KMS-11 (cell line): ENCODE data around the gene DAB2IP.

Source experiments
- H2AFZ ChIP-seq: fragments of 200-600 bp; sonication (generic); 2 replicates; pipeline ENCODE4 v1.6.1; 2016; ENCODE audit warnings: antibody characterized with exemption, mixed run types, low read depth
- H3K27ac ChIP-seq: fragments of 200-600 bp; sonication (generic); 2 replicates; pipeline ENCODE4 v1.6.1; 2016; ENCODE audit warnings: mild to moderate bottlenecking, mixed run types
- H3K27me3 ChIP-seq: fragments of 200-600 bp; sonication (generic); 2 replicates; pipeline ENCODE4 v1.6.1; 2017; ENCODE audit warnings: mild to moderate bottlenecking, low read depth, mixed run types, moderate library complexity; ENCODE audit not compliant: insufficient read depth
- H3K36me3 ChIP-seq: fragments of 200-600 bp; sonication (generic); 2 replicates; pipeline ENCODE4 v1.6.1; 2017; ENCODE audit warnings: mild to moderate bottlenecking, mixed run types; ENCODE audit not compliant: insufficient read depth
- H3K4me1 ChIP-seq: fragments of 200-600 bp; sonication (generic); 2 replicates; pipeline ENCODE4 v1.6.1; 2016; ENCODE audit warnings: mild to moderate bottlenecking, low read depth, mixed run types; ENCODE audit not compliant: poor library complexity, severe bottlenecking
- H3K4me2 ChIP-seq: fragments of 200-600 bp; sonication (generic); 2 replicates; pipeline ENCODE4 v1.7.0; 2016; ENCODE audit warnings: mild to moderate bottlenecking, mixed run types
- H3K4me3 ChIP-seq: fragments of 200-600 bp; sonication (generic); IDR thresholded peaks from 2 replicates; pipeline ENCODE4 v1.6.1; 2017; ENCODE audit warnings: low read depth, low read length, mixed read lengths; ENCODE audit not compliant: insufficient read depth
- H3K79me2 ChIP-seq: fragments of 200-600 bp; sonication (generic); 2 replicates; pipeline ENCODE4 v1.6.1; 2016; ENCODE audit warnings: low read depth, mixed run types; ENCODE audit not compliant: insufficient read depth
- H3K9ac ChIP-seq: fragments of 200-600 bp; sonication (generic); 2 replicates; pipeline ENCODE4 v1.6.1; 2016; ENCODE audit warnings: mild to moderate bottlenecking, mixed run types
- H4K20me1 ChIP-seq: fragments of 200-600 bp; sonication (generic); 2 replicates; pipeline ENCODE4 v1.6.1; 2016; ENCODE audit warnings: mild to moderate bottlenecking, mixed run types; ENCODE audit not compliant: insufficient read depth
- CTCF ChIP-seq: fragments of 200-600 bp; sonication (generic); conservative IDR thresholded peaks from 2 replicates; pipeline ENCODE4 v1.6.1; 2017; ENCODE audit warnings: low read depth, mild to moderate bottlenecking, antibody characterized with exemption, low read length, moderate library complexity, mixed read lengths

The DAB2IP gene

DNA sequence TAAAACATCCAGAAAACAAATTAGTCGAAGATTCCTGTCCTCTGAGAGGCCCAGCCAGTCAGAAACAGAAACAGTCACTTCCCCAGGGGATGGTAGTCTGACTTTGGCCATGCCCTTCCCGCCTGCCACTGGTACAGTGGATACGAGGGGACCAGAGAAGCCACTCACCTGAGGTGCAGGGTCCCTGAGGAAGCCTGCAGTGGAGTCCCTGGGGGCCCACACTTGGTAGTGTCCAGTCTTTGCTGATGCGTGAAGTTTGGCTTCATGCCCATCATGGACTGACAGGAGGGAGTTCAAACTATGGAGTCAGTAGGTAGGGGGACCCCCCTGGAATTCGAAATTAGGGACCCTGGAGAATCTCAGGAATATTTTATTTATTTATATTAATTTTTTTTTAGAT is 147.5 kb downstream of the DAB2IP start:
- no peaks in the 10 kb centered on the region for H3K27me3 ChIP-seq
- no peak for TF ChIP-seq CTCF
- H3K27ac ChIP-seq = no peak overlapping the region
- no peak overlapping the region for H3K4me3 ChIP-seq
- H2AFZ ChIP-seq = no peak overlapping the region
- H3K4me2 ChIP-seq = no peak overlapping the region
- H3K9ac ChIP-seq = no peak overlapping the region
- no peaks in the 10 kb centered on the region for H3K36me3 ChIP-seq
- no peaks in the 10 kb centered on the region for H3K79me2 ChIP-seq
- H3K4me1 ChIP-seq = no peaks in the 10 kb centered on the region
- H4K20me1 ChIP-seq = no peaks in the 10 kb centered on the region

DNA sequence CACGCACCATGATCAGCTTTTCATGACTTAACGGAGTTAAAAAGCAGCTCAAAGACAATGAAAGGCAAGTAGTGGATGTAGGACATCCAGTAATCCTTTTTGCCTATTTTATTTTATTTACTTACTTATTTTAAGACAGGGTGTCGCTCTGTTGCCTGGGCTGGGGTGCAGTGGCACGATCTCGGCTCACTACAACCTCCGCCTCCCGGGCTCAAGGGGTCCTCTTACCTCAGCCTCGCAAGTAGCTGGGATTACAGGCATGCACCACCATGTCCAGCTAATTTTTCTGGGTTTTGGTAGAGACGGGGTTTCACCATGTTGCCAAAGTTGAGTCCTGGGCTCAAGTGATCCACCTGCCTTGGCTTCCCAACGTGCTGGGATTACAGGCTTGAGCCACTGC is 148.9 kb downstream of the DAB2IP start:
- TF ChIP-seq CTCF = no peak
- Histone ChIP-seq H3K4me1 (no peaks in the 10 kb centered on the region), H4K20me1 (no peaks in the 10 kb centered on the region)

DNA sequence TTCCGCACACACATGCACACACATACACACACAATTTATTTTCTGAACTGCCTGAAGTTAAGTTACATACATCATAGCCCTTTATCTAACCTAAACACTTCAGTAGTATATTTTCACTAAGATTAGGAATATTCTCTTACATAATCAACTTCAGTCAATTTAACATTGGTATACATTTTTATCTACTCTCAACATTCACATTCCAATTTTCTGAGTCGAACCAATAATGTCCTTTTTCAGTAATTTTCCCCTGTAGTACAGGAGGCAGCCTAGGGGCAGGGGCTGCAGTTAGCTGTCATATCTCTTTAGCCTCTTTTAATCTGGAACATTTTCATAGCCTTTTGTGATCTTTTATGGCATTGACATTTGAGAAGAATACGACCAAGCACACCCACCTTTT is 150.1 kb downstream of the DAB2IP start:
- no peaks in the 10 kb centered on the region for H3K27me3 ChIP-seq
- no peaks in the 10 kb centered on the region for H3K36me3 ChIP-seq
- H2AFZ ChIP-seq = no peak overlapping the region
- no peak for TF ChIP-seq CTCF
- no peak overlapping the region for H3K4me3 ChIP-seq
- H4K20me1 ChIP-seq = no peaks in the 10 kb centered on the region
- H3K4me1 ChIP-seq = no peaks in the 10 kb centered on the region
- no peak overlapping the region for H3K27ac ChIP-seq
- no peaks in the 10 kb centered on the region for H3K79me2 ChIP-seq
- H3K9ac ChIP-seq = no peak overlapping the region
- no peak overlapping the region for H3K4me2 ChIP-seq

More for the DNA sequence above, 148.9 kb downstream of the DAB2IP start:
- Histone ChIP-seq H3K9ac (no peak overlapping the region), H2AFZ (no peak overlapping the region), H3K4me3 (no peak overlapping the region), H3K27ac (no peak overlapping the region), H3K27me3 (no peaks in the 10 kb centered on the region), H3K79me2 (no peaks in the 10 kb centered on the region), H3K36me3 (no peaks in the 10 kb centered on the region), H3K4me2 (no peak overlapping the region)

DNA sequence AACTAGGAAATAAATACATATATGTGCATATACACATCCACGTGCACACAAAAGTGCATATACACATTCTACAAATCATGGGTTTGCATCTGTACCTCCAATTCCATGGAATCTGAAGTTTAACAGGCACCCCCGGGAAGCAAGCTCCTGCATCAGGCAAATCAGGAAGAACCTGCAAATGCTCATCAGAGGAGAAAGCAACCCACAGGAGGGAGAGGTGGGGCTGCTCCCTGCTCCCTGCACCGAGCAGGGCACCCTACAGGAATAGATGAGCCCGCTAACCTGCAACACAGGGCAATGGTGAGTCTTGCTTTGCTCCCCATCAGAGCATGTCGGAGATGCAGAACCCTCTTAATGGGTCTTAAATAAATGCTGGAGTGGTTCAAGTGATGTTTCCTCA is 151.3 kb downstream of the DAB2IP start:
- no peaks in the 10 kb centered on the region for H4K20me1 ChIP-seq
- no peak overlapping the region for H2AFZ ChIP-seq
- no peak overlapping the region for H3K4me3 ChIP-seq
- no peaks in the 10 kb centered on the region for H3K27me3 ChIP-seq
- no peak overlapping the region for H3K4me2 ChIP-seq
- TF ChIP-seq CTCF = no peak
- H3K36me3 ChIP-seq = no peaks in the 10 kb centered on the region
- no peak overlapping the region for H3K27ac ChIP-seq
- no peaks in the 10 kb centered on the region for H3K4me1 ChIP-seq
- no peak overlapping the region for H3K9ac ChIP-seq
- no peaks in the 10 kb centered on the region for H3K79me2 ChIP-seq
